ENCODE results near the gene EHMT1.

- no peak for TF ChIP-seq CTCF (IDR thresholded peaks at IDR 0.05)
- TF ChIP-seq EZH2 (IDR thresholded peaks at IDR 0.05; ENCODE audit: borderline replicate concordance, insufficient read depth, low read depth, low read length, poor library complexity, severe bottlenecking) = no peak
These were observed 146.7 kb downstream of the EHMT1 start for GRCh38 chr9:137765536-137765935.
